Measurements from ENCODE around the gene C3orf20. TPM values are rescaled to one million over a fixed set of nuclear protein-coding genes. Genes with fewer than 3 reads are reported as not detected.

The C3orf20 gene
- total RNA-seq, 2 experiments from 2014 or later = 0.20 to 0.23 TPM

- intact Hi-C loops (cut with micrococcal nuclease) = no loop called here
- no peaks in the 10 kb centered on the region for H3K27me3 Mint-ChIP-seq
- no peak for TF ChIP-seq CTCF (IDR thresholded peaks at IDR 0.05)
- no peaks in the 10 kb centered on the region for H3K36me3 Mint-ChIP-seq (ENCODE audit: low read depth)
- H3K9me3 Mint-ChIP-seq = no peaks in the 10 kb centered on the region
- no peak for DNase-seq
- no peak overlapping the region for H3K27ac Mint-ChIP-seq
- ChIA-PET POLR2A (no interaction called here), CTCF (interaction anchor here (1.3 kb wide), 1 partner anchor 10 kb away, joined by 3 read pairs; no protein-coding TSS in a partner anchor)
- no peaks in the 10 kb centered on the region for H3K4me1 Mint-ChIP-seq (ENCODE audit: low read depth)
- no peak overlapping the region for H3K4me3 Mint-ChIP-seq
- ATAC-seq = no peak
Measured at GRCh38 chr3:14798231-14798630, 123.3 kb downstream of the C3orf20 start.

- Mint-ChIP-seq H3K36me3 (ENCODE audit: low read depth) (no peaks in the 10 kb centered on the region), H3K4me1 (ENCODE audit: low read depth) (peaks cover 3% of the 10 kb centered on the region), H3K27ac (no peak overlapping the region), H3K9me3 (no peaks in the 10 kb centered on the region), H3K4me3 (no peak overlapping the region), H3K27me3 (peaks cover 2% of the 10 kb centered on the region)
- intact Hi-C loops (cut with micrococcal nuclease) = no loop called here
- no peak for TF ChIP-seq CTCF (IDR thresholded peaks at IDR 0.05)
- no peak for DNase-seq
- no peak for ATAC-seq
- ChIA-PET POLR2A (no interaction called here), CTCF (no interaction called here)
Measured at GRCh38 chr3:14799146-14799545, 124.2 kb downstream of the C3orf20 start.

- H3K4me1 Mint-ChIP-seq (ENCODE audit: low read depth) = peaks cover 3% of the 10 kb centered on the region
- intact Hi-C loops (cut with micrococcal nuclease) = no loop called here
- ATAC-seq (no peak), DNase-seq (no peak)
- no peak overlapping the region for H3K27ac Mint-ChIP-seq
- no peaks in the 10 kb centered on the region for H3K9me3 Mint-ChIP-seq
- ChIA-PET POLR2A (no interaction called here), CTCF (no interaction called here)
- TF ChIP-seq CTCF (IDR thresholded peaks at IDR 0.05) = no peak
- H3K36me3 Mint-ChIP-seq (ENCODE audit: low read depth) = no peaks in the 10 kb centered on the region
- no peak overlapping the region for H3K4me3 Mint-ChIP-seq
- H3K27me3 Mint-ChIP-seq = peaks cover 4% of the 10 kb centered on the region
Measured at GRCh38 chr3:14801031-14801430, 126.1 kb downstream of the C3orf20 start.

- TF ChIP-seq CTCF (IDR thresholded peaks at IDR 0.05) = no peak
- ChIA-PET POLR2A (no interaction called here), CTCF (no interaction called here)
- Mint-ChIP-seq H3K9me3 (no peaks in the 10 kb centered on the region), H3K27ac (no peak overlapping the region), H3K27me3 (peaks cover 6% of the 10 kb centered on the region), H3K4me3 (no peak overlapping the region), H3K4me1 (ENCODE audit: low read depth) (peaks cover 3% of the 10 kb centered on the region), H3K36me3 (ENCODE audit: low read depth) (no peaks in the 10 kb centered on the region)
- intact Hi-C loops (cut with micrococcal nuclease) = no loop called here
- ATAC-seq = no peak
- DNase-seq = no peak
Measured at GRCh38 chr3:14801668-14802380, 126.9 kb downstream of the C3orf20 start.

GRCh38 chr3:14802381-14802731 is 127.4 kb downstream of the C3orf20 start:
- H3K4me1 Mint-ChIP-seq (ENCODE audit: low read depth) = peaks cover 3% of the 10 kb centered on the region
- TF ChIP-seq CTCF (IDR thresholded peaks at IDR 0.05) = no peak
- POLR2A ChIA-PET = no interaction called here
- H3K36me3 Mint-ChIP-seq (ENCODE audit: low read depth) = no peaks in the 10 kb centered on the region
- H3K9me3 Mint-ChIP-seq = no peaks in the 10 kb centered on the region
- CTCF ChIA-PET = no interaction called here
- intact Hi-C loops (cut with micrococcal nuclease) = no loop called here
- no peak for ATAC-seq
- peaks cover 8% of the 10 kb centered on the region for H3K27me3 Mint-ChIP-seq
- no peak overlapping the region for H3K4me3 Mint-ChIP-seq
- no peak overlapping the region for H3K27ac Mint-ChIP-seq
- DNase-seq = no peak

All from activated CD8-positive, alpha-beta T cell treated with anti-CD3 and anti-CD28 coated beads for 36 hours (primary cell).